Hepatocyte (in vitro differentiated cells): ENCODE data around the gene ACVR1. TPM values are rescaled to one million over a fixed set of nuclear protein-coding genes. Genes with fewer than 3 reads are reported as not detected.

ENCODE experiments used
- DNase-seq: peaks from one replicate; pipeline ENCODE4 v3.0.0-alpha.2; 2016; ENCODE audit warnings: low spot score
- H2AFZ ChIP-seq: fragments of 200-600 bp; sonication (generic); 2 replicates; pipeline ENCODE4 v1.6.0; 2016; ENCODE audit warnings: antibody characterized with exemption, mild to moderate bottlenecking
- H3K27ac ChIP-seq: fragments of 200-600 bp; sonication (generic); 2 replicates; pipeline ENCODE4 v1.5.1; 2016; ENCODE audit warnings: mild to moderate bottlenecking
- H3K27me3 ChIP-seq: fragments of 200-600 bp; sonication (generic); 2 replicates; pipeline ENCODE4 v1.6.1; 2016
- H3K36me3 ChIP-seq: fragments of 200-600 bp; sonication (generic); replicated peaks from 2 replicates; pipeline ENCODE4 v1.5.1; 2016; ENCODE audit warnings: low read depth; ENCODE audit not compliant: insufficient read depth
- H3K4me1 ChIP-seq: fragments of 200-600 bp; sonication (generic); 2 replicates; pipeline ENCODE4 v1.5.1; 2016; ENCODE audit warnings: mild to moderate bottlenecking, moderate library complexity; ENCODE audit not compliant: insufficient read depth
- H3K4me2 ChIP-seq: fragments of 200-600 bp; sonication (generic); 2 replicates; pipeline ENCODE4 v1.6.0; 2016
- H3K4me3 ChIP-seq: fragments of 200-600 bp; sonication (generic); 2 replicates; pipeline ENCODE4 v1.5.1; 2016; ENCODE audit warnings: mild to moderate bottlenecking
- H3K79me2 ChIP-seq: fragments of 200-600 bp; sonication (generic); 2 replicates; pipeline ENCODE4 v1.6.0; 2017; ENCODE audit warnings: mild to moderate bottlenecking
- H3K9me2 ChIP-seq: fragments of 200-600 bp; sonication (generic); replicated peaks from 2 replicates; pipeline ENCODE4 v1.6.0; 2017; ENCODE audit warnings: mild to moderate bottlenecking; ENCODE audit not compliant: insufficient read depth
- H3K9me3 ChIP-seq: fragments of 200-600 bp; sonication (generic); 2 replicates; pipeline ENCODE4 v1.5.1; 2016; ENCODE audit warnings: low read depth, mild to moderate bottlenecking
- H4K20me1 ChIP-seq: fragments of 200-600 bp; sonication (generic); 2 replicates; pipeline ENCODE4 v1.6.0; 2016; ENCODE audit warnings: mild to moderate bottlenecking; ENCODE audit not compliant: insufficient read depth, poor library complexity, severe bottlenecking
- EZH2 ChIP-seq: fragments of 200-600 bp; sonication (generic); IDR thresholded peaks from 2 replicates; pipeline ENCODE4 v1.6.1; 2016; ENCODE audit warnings: antibody characterized with exemption, mild to moderate bottlenecking, borderline replicate concordance
- EZH2phosphoT487 ChIP-seq: fragments of 200-600 bp; sonication (generic); IDR thresholded peaks from one replicate; pipeline ENCODE4 v1.6.1; 2018; ENCODE audit warnings: antibody characterized with exemption, mild to moderate bottlenecking, low read depth, moderate library complexity; ENCODE audit not compliant: unreplicated experiment, severe bottlenecking
- WGBS: methylation state at CpG from one replicate; pipeline ENCODE4 v1.1.6; 2016; ENCODE audit warnings: low lambda C conversion rate; ENCODE audit errors: missing lambda C conversion rate; 5-methylcytosine and 5-hydroxymethylcytosine counted together
- polyA plus RNA-seq: library from polyadenylated mRNA; unstranded; fragments of >200 nt; fragmentation: Nextera tagmentation; extraction: Ambion mirVana; gene quantifications from 2 replicates; pipeline ENCODE4 v1.2.1, GENCODE V29; 2016
- total RNA-seq: library from RNA; depleted of rRNA; stranded (reverse); fragments of >200 nt; gene quantifications from 2 replicates; pipeline ENCODE4 v1.2.3, GENCODE V29; 2014
- TF ChIP-seq, protein P1 (sequence below): fragments of 200-600 bp; sonication (generic); IDR thresholded peaks from 2 replicates; pipeline ENCODE4 v1.5.1; 2016; ENCODE audit warnings: antibody characterized with exemption, mild to moderate bottlenecking; ENCODE audit not compliant: poor library complexity

ACVR1 gene
- total and polyA plus RNA-seq, 2 experiments from 2014 or later, result 19.6 to 20.1 TPM

DNA sequence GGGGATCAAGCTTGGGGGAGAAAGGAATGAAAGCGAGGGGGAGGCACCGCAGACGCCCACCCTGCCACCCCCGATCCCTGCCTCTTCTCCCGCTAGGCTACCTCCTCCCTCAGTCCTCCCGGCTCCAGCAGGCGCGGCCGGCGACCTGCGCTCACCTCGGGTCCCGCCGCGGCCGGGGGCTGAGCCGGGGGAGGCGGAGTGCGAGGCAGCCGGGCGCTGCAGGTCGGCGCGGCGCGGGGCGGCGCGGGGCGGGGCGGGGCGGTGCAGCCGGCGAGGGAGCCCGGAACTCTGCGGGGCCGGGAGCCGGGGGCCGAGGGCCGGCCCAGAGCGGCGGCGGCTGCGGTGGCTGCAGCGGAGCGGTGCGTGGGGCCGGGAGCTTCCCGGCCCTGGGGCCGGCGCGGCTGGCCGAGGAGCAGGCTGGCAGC lies 477 bp downstream of the ACVR1 start:
- H3K4me3 ChIP-seq, result peak overlapping the region; percentile 75
- H3K79me2 ChIP-seq, result peaks cover 42% of the 10 kb centered on the region
- H3K27me3 ChIP-seq, result no peaks in the 10 kb centered on the region
- peak; percentile 80 for DNase-seq
- no peaks in the 10 kb centered on the region for H3K9me2 ChIP-seq
- no peaks in the 10 kb centered on the region for H3K36me3 ChIP-seq
- H3K27ac ChIP-seq, result peak overlapping the region; percentile 98
- peak overlapping the region; percentile 80 for H3K4me2 ChIP-seq
- peaks cover 18% of the 10 kb centered on the region for H3K4me1 ChIP-seq
- no peaks in the 10 kb centered on the region for H3K9me3 ChIP-seq
- 0% methylated on average over 18 of the region's 53 CpGs for WGBS
- peak overlapping the region; percentile 57 for H2AFZ ChIP-seq
- H4K20me1 ChIP-seq, result peaks cover 22% of the 10 kb centered on the region
- TF ChIP-seq, protein P1, sequence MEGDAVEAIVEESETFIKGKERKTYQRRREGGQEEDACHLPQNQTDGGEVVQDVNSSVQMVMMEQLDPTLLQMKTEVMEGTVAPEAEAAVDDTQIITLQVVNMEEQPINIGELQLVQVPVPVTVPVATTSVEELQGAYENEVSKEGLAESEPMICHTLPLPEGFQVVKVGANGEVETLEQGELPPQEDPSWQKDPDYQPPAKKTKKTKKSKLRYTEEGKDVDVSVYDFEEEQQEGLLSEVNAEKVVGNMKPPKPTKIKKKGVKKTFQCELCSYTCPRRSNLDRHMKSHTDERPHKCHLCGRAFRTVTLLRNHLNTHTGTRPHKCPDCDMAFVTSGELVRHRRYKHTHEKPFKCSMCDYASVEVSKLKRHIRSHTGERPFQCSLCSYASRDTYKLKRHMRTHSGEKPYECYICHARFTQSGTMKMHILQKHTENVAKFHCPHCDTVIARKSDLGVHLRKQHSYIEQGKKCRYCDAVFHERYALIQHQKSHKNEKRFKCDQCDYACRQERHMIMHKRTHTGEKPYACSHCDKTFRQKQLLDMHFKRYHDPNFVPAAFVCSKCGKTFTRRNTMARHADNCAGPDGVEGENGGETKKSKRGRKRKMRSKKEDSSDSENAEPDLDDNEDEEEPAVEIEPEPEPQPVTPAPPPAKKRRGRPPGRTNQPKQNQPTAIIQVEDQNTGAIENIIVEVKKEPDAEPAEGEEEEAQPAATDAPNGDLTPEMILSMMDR, result no peak
- no peak for TF ChIP-seq EZH2

DNA sequence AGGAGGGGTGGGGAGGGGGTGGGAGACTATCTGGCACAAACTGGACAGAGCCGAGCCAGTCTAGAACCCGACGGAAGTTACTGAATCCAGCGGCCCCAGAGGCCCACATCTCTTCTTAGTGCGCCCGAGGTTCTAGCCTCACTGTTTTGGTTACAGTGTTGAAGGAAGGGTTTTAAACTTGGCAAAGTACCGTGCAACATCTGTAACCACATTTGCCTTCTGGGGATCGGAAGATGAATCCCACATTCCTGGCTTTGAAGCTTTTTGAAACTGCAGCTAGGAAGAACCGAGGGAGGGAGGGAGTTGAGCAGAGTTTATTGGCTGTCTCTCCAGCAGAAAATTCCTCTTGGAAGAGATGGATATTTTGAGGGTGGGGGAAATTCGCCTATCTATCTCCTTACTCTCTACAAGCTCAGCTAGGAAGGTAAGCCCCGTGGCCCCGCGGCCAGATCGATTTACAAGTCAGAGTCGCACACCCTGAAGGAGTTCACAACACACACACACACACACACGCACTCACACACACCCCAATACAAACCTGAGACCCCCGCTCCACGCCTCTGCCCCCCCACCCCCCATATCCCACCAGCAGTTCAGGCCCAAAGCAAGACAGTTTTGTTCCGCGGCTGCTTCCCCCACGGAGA lies 1.0 kb downstream of the ACVR1 start:
- no peaks in the 10 kb centered on the region for H3K9me2 ChIP-seq
- H2AFZ ChIP-seq, result peak overlapping the region; percentile 19
- peak overlapping the region; percentile 98 for H3K27ac ChIP-seq
- H4K20me1 ChIP-seq, result peaks cover 22% of the 10 kb centered on the region
- WGBS, result 2% methylated on average over 19 of the region's 21 CpGs
- peak overlapping the region; percentile 80 for H3K4me2 ChIP-seq
- TF ChIP-seq EZH2, result no peak
- TF ChIP-seq EZH2phosphoT487, result no peak
- TF ChIP-seq, protein P1, result no peak
- H3K4me3 ChIP-seq, result peak overlapping the region; percentile 27
- H3K9me3 ChIP-seq, result no peaks in the 10 kb centered on the region
- peaks cover 18% of the 10 kb centered on the region for H3K4me1 ChIP-seq
- H3K79me2 ChIP-seq, result peaks cover 48% of the 10 kb centered on the region
- peak; percentile 65 for DNase-seq
- H3K36me3 ChIP-seq, result no peaks in the 10 kb centered on the region
- no peaks in the 10 kb centered on the region for H3K27me3 ChIP-seq

DNA sequence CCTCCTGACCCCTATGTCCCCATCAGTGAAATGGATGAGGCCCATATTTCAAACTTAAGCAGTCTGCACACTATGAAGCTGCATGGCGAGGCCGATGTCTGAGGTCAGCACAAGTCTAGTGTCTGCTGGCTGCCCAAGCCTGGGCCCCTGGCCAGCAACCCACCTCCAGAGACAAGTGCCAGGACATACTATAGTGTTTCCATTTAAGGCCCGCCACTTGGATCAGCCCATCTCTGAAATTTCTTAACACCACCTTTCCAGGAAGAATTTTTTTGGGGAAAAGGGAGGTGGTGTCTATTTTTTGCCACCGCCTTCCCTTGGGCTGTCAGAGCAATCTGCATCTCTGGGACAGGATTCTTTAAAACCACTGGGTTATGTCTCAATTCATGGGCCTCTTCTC lies 1.8 kb downstream of the ACVR1 start:
- no peak for TF ChIP-seq EZH2
- no peak for TF ChIP-seq EZH2phosphoT487
- TF ChIP-seq, protein P1, result no peak
- Histone ChIP-seq H3K9me2 (no peaks in the 10 kb centered on the region), H4K20me1 (peaks cover 22% of the 10 kb centered on the region), H3K79me2 (peaks cover 55% of the 10 kb centered on the region), H3K36me3 (no peaks in the 10 kb centered on the region), H3K4me2 (peak overlapping the region; percentile 80), H3K4me3 (peak overlapping the region; percentile 27), H3K27me3 (no peaks in the 10 kb centered on the region), H2AFZ (no peak overlapping the region), H3K4me1 (peaks cover 18% of the 10 kb centered on the region), H3K27ac (peak overlapping the region; percentile 98), H3K9me3 (no peaks in the 10 kb centered on the region)
- 88% methylated on average over 4 of the region's 4 CpGs for WGBS
- no peak for DNase-seq
